ENCODE measurements around the gene AIFM2. TPM values are rescaled to one million over a fixed set of nuclear protein-coding genes. Genes with fewer than 3 reads are reported as not detected.

Gene AIFM2
- total and polyA plus RNA-seq, 2 of the 13 experiments (the other 11 are each of a cell fraction or from before 2014, with no cell fraction given): 20.3 to 29.5 TPM

GRCh38 chr10:70145666-70146488 lies 13.3 kb upstream of the AIFM2 start (continued):
- TF ChIP-seq ZNF746 (CRISPR knock-in tag; IDR thresholded peaks at IDR 0.05): no peak; the same call in 1 of the 2 replicates
- peak; percentile 73; the same call in 1 of the 2 replicates for TF ChIP-seq DNMT1 (CRISPR knock-in tag; IDR thresholded peaks at IDR 0.05)
- TF ChIP-seq PRMT3 (CRISPR knock-in tag; IDR thresholded peaks at IDR 0.05; ENCODE audit: borderline replicate concordance, low read depth): peak; percentile 90; the same call in 1 of the 2 replicates
- 0 out of 2 replicates have a peak, but pooled peaks have one; percentile 13 for TF ChIP-seq ZNF556 (CRISPR knock-in tag; IDR thresholded peaks at IDR 0.05; ENCODE audit: borderline replicate concordance)
- TF ChIP-seq HIC2 (CRISPR knock-in tag; IDR thresholded peaks at IDR 0.05; ENCODE audit: low read depth): 0 out of 2 replicates have a peak, but pooled peaks have one; percentile 4
- TF ChIP-seq ISX (CRISPR knock-in tag; conservative IDR thresholded peaks at IDR 0.05): no peak
- no peak for TF ChIP-seq REST (IDR thresholded peaks at IDR 0.05; ENCODE audit: borderline replicate concordance in 1 of 2, low read depth in 1 of 2, low read length in 2 of 2)
- TF ChIP-seq MAFK (conservative IDR thresholded peaks at IDR 0.05 in 1 of 2, IDR thresholded peaks at IDR 0.05 in 1 of 2; ENCODE audit: low read length in 2 of 2): no peak
- TF ChIP-seq POLR2AphosphoS5 (IDR thresholded peaks at IDR 0.05; ENCODE audit: low read depth, low read length): no peak
- no peak for TF ChIP-seq ZNF280B (CRISPR knock-in tag; IDR thresholded peaks at IDR 0.05; ENCODE audit: borderline replicate concordance)
- no peak for TF ChIP-seq CENPX (CRISPR knock-in tag; IDR thresholded peaks at IDR 0.05)
- peak; percentile 55; the same call in 1 of the 2 replicates for TF ChIP-seq EED (CRISPR knock-in tag; IDR thresholded peaks at IDR 0.05)
- no peak; the same call in 1 of the 2 replicates for TF ChIP-seq SAFB2 (CRISPR knock-in tag; IDR thresholded peaks at IDR 0.05; ENCODE audit: borderline replicate concordance, low read depth)
- TF ChIP-seq HOXA3 (CRISPR knock-in tag; IDR thresholded peaks at IDR 0.05): peak; percentile 71; the same call in 1 of the 2 replicates
- peak; percentile 87; the same call in 1 of the 2 replicates for TF ChIP-seq ZNF547 (CRISPR knock-in tag; IDR thresholded peaks at IDR 0.05)
- TF ChIP-seq TCF7 (IDR thresholded peaks at IDR 0.05; ENCODE audit: low read depth): no peak
- peak; percentile 90; the same call in 1 of the 2 replicates for TF ChIP-seq LBX2 (CRISPR knock-in tag; IDR thresholded peaks at IDR 0.05; ENCODE audit: borderline replicate concordance)
- TF ChIP-seq NR2F1 (CRISPR knock-in tag; IDR thresholded peaks at IDR 0.05): no peak
- peak; percentile 65 for TF ChIP-seq HNRNPLL (IDR thresholded peaks at IDR 0.05; ENCODE audit: low read depth, low read length, poor library complexity, severe bottlenecking)
- no peak; the same call in 1 of the 2 replicates for TF ChIP-seq ZNF441 (CRISPR knock-in tag; IDR thresholded peaks at IDR 0.05; ENCODE audit: borderline replicate concordance)

Measured in HepG2 (cell line).